ENCODE data around the gene HAUS6. TPM values are rescaled to one million over a fixed set of nuclear protein-coding genes. Genes with fewer than 3 reads are reported as not detected.

The HAUS6 gene
- total and polyA plus RNA-seq, 2 experiments from 2014 or later = 32.7 to 48.7 TPM

DNA sequence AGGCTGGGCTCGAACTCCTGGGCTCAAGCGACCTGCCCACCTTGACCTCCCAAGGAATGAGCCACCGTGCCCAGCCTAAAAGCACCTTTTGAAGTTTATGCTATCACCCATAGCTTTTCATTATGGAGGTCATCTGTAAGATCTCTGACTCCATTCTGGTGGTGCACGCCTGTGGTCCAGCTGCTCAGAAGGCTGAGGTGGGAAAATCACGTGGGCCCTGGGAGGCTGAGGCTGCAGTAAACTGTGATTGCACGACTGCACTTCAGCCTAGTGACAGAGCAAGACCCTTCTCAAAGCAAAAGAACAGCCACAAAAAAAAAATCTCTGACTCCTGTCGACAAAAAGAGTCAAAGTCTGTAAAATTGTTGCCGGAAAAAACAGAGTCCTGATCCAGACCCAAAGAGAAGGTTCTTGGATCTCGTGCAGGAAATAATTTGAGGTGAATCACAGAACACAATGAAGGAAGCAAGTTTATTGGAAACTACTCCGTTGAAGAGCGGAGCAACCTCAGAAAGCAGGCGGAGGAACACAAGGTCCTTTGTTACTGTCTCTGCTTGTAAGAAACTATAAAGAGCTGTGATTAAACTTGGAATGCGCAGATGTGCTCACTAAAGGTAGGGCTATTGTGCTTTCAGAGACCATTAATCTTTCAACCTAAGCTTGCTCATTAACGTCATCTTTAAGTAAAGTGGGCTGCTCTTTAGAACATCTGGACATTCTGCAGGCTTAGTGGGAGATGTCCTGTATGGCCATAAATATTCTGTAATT, 2.0 kb upstream of the HAUS6 start (continued):
- TF ChIP-seq POLR2AphosphoS5 (IDR thresholded peaks at IDR 0.05; ENCODE audit: low read depth) = no peak
- TF ChIP-seq ZNF114 (CRISPR knock-in tag; IDR thresholded peaks at IDR 0.05) = no peak
- TF ChIP-seq JUNB (IDR thresholded peaks at IDR 0.05; ENCODE audit: unreplicated experiment) = no peak
- no peak for TF ChIP-seq EZH2 (IDR thresholded peaks at IDR 0.05; ENCODE audit: low read depth, unreplicated experiment)
- no peak for TF ChIP-seq STAT1 (IDR thresholded peaks at IDR 0.05; ENCODE audit: unreplicated experiment)
- TF ChIP-seq REST (IDR thresholded peaks at IDR 0.05; ENCODE audit: unreplicated experiment) = no peak
- TF ChIP-seq ZNF331 (CRISPR knock-in tag; IDR thresholded peaks at IDR 0.05; ENCODE audit: low read depth) = no peak
- TF ChIP-seq EZH2phosphoT487 (IDR thresholded peaks at IDR 0.05; ENCODE audit: unreplicated experiment) = no peak

- peaks cover 6% of the 10 kb centered on the region for H3K27me3 Mint-ChIP-seq (ENCODE audit: insufficient read depth, low read depth, poor library complexity)
- H3K27me3 ChIP-seq (ENCODE audit: insufficient read depth) = no peaks in the 10 kb centered on the region
- peaks cover 12% of the 10 kb centered on the region for H3K4me1 ChIP-seq (ENCODE audit: insufficient read depth)
- H3K4me2 ChIP-seq = peak overlapping the region; percentile 95
- peaks cover 54% of the 10 kb centered on the region for H3K79me2 ChIP-seq (replicated peaks; ENCODE audit: insufficient read depth)
- H3K4me3 Mint-ChIP-seq = peak overlapping the region; percentile 99
- H3K4me1 Mint-ChIP-seq = peaks cover 7% of the 10 kb centered on the region
- no peaks in the 10 kb centered on the region for H3F3A ChIP-seq (replicated peaks; ENCODE audit: low read depth)
- H3K4me3 ChIP-seq = peak overlapping the region; percentile 100
- no peaks in the 10 kb centered on the region for H3K9me2 ChIP-seq (ENCODE audit: insufficient read depth)
- H3K9me3 Mint-ChIP-seq = no peaks in the 10 kb centered on the region
- peak; percentile 64 for ATAC-seq
- peak overlapping the region; percentile 97 for H3K27ac Mint-ChIP-seq
- peak overlapping the region; percentile 90 for H3K27ac ChIP-seq (ENCODE audit: low read depth)
- DNase-seq (ENCODE audit: low spot score) = peak; percentile 50
- H2AFZ ChIP-seq = peak overlapping the region; percentile 89
- peaks cover 15% of the 10 kb centered on the region; the same call in 2 of the 3 replicates for H3K36me3 Mint-ChIP-seq (ENCODE audit: low read depth)
- H3K36me3 ChIP-seq (ENCODE audit: insufficient read depth) = peaks cover 6% of the 10 kb centered on the region
- H4K20me1 ChIP-seq (replicated peaks; ENCODE audit: insufficient read depth) = peaks cover 32% of the 10 kb centered on the region
- TF ChIP-seq EZH2phosphoT487 (IDR thresholded peaks at IDR 0.05; ENCODE audit: unreplicated experiment) (no peak), ZNF331 (CRISPR knock-in tag; IDR thresholded peaks at IDR 0.05; ENCODE audit: low read depth) (no peak), CTCF (conservative IDR thresholded peaks at IDR 0.05; ENCODE audit: low read depth in 2 of 2) (no peak), JUNB (IDR thresholded peaks at IDR 0.05; ENCODE audit: unreplicated experiment) (no peak), ETS1 (IDR thresholded peaks at IDR 0.05) (no peak), NANOG (IDR thresholded peaks at IDR 0.05; ENCODE audit: borderline replicate concordance) (no peak), CREB1 (CRISPR knock-in tag; IDR thresholded peaks at IDR 0.05; ENCODE audit: low read depth) (no peak), EZH2 (IDR thresholded peaks at IDR 0.05; ENCODE audit: low read depth, unreplicated experiment) (no peak), POLR2AphosphoS5 (IDR thresholded peaks at IDR 0.05; ENCODE audit: low read depth) (no peak; the same call in 1 of the 2 replicates), STAT1 (IDR thresholded peaks at IDR 0.05; ENCODE audit: unreplicated experiment) (no peak)
These were observed 498 bp downstream of the HAUS6 start for GRCh38 chr9:19102181-19102630.

Data from GM23338 (cell line).